ENCODE data around the gene UGT1A3. TPM values are rescaled to one million over a fixed set of nuclear protein-coding genes. Genes with fewer than 3 reads are reported as not detected.

The UGT1A3 gene
- total and polyA plus RNA-seq, 7 donors = 0.36 TPM; not detected in 6

- peak; percentile 44 for DNase-seq
Measured at GRCh38 chr2:233813236-233814055, 84.6 kb downstream of the UGT1A3 start.

GRCh38 chr2:233814056-233814835 is 85.4 kb downstream of the UGT1A3 start:
- Histone ChIP-seq H3K27me3 (no peaks in the 10 kb centered on the region), H3K36me3 (no peaks in the 10 kb centered on the region), H3K27ac (no peak overlapping the region), H3K4me3 (no peak overlapping the region), H3K4me1 (no peaks in the 10 kb centered on the region), H3K9me3 (peaks cover 0 to 1% (median 0%) of the 10 kb centered on the region in 4 donors)
- TF ChIP-seq POLR2A (IDR thresholded peaks at IDR 0.05) (no peak), CTCF (IDR thresholded peaks at IDR 0.05) (no peak), POLR2AphosphoS5 (IDR thresholded peaks at IDR 0.05) (no peak), EP300 (IDR thresholded peaks at IDR 0.05) (no peak)
- DNase-seq = peak; percentile 29
- 83 to 89% methylated on average over 2 of the region's 2 CpGs for WGBS, 2 donors
- intact Hi-C loops (cut with DNase I) = no loop called here

More at GRCh38 chr2:233813236-233814055, 84.6 kb downstream of the UGT1A3 start:
- H3K9me3 ChIP-seq = peaks cover 0 to 1% (median 0%) of the 10 kb centered on the region in 4 donors
- H3K4me3 ChIP-seq = no peak overlapping the region
- H3K36me3 ChIP-seq = no peaks in the 10 kb centered on the region
- 83 to 93% methylated on average over 3 of the region's 3 CpGs for WGBS, 2 donors
- no peak overlapping the region for H3K27ac ChIP-seq
- intact Hi-C loops (cut with DNase I) = no loop called here
- no peaks in the 10 kb centered on the region for H3K4me1 ChIP-seq
- TF ChIP-seq CTCF (IDR thresholded peaks at IDR 0.05) = no peak
- no peak for TF ChIP-seq EP300 (IDR thresholded peaks at IDR 0.05)
- TF ChIP-seq POLR2AphosphoS5 (IDR thresholded peaks at IDR 0.05) = no peak
- TF ChIP-seq POLR2A (IDR thresholded peaks at IDR 0.05) = no peak
- H3K27me3 ChIP-seq = peaks cover 0 to 5% (median 0%) of the 10 kb centered on the region in 3 donors

GRCh38 chr2:233815861-233816260 is 87.0 kb downstream of the UGT1A3 start:
- H3K4me3 ChIP-seq = no peak overlapping the region
- no peaks in the 10 kb centered on the region for H3K4me1 ChIP-seq
- H3K27ac ChIP-seq = no peak overlapping the region
- no peaks in the 10 kb centered on the region for H3K27me3 ChIP-seq
- H3K36me3 ChIP-seq = no peaks in the 10 kb centered on the region
- 93% methylated on average over 6 of the region's 6 CpGs for WGBS, 2 donors
- DNase-seq = no peak
- peaks cover 0 to 1% (median 0%) of the 10 kb centered on the region in 4 donors for H3K9me3 ChIP-seq
- intact Hi-C loops (cut with DNase I) = no loop called here
- TF ChIP-seq POLR2AphosphoS5 (IDR thresholded peaks at IDR 0.05) (no peak), POLR2A (IDR thresholded peaks at IDR 0.05) (no peak), EP300 (IDR thresholded peaks at IDR 0.05) (no peak), CTCF (IDR thresholded peaks at IDR 0.05) (no peak)

GRCh38 chr2:233816334-233816733 is 87.5 kb downstream of the UGT1A3 start:
- TF ChIP-seq POLR2A (IDR thresholded peaks at IDR 0.05) = no peak
- Histone ChIP-seq H3K4me3 (no peak overlapping the region), H3K9me3 (peaks cover 0 to 1% (median 0%) of the 10 kb centered on the region in 4 donors), H3K4me1 (no peaks in the 10 kb centered on the region), H3K27me3 (no peaks in the 10 kb centered on the region), H3K36me3 (no peaks in the 10 kb centered on the region), H3K27ac (no peak overlapping the region)
- DNase-seq = peak; percentile 30
- intact Hi-C loops (cut with DNase I) = no loop called here
- WGBS, 2 donors = 61 to 70% methylated on average over 2 of the region's 2 CpGs

- H3K4me1 ChIP-seq = no peaks in the 10 kb centered on the region
- peaks cover 0 to 1% (median 0%) of the 10 kb centered on the region in 4 donors for H3K9me3 ChIP-seq
- H3K36me3 ChIP-seq = no peaks in the 10 kb centered on the region
- WGBS, 2 donors = 82 to 87% methylated on average over 4 of the region's 4 CpGs
- H3K4me3 ChIP-seq = no peak overlapping the region
- intact Hi-C loops (cut with DNase I) = no loop called here
- no peak for TF ChIP-seq POLR2A (IDR thresholded peaks at IDR 0.05)
- no peak for TF ChIP-seq CTCF (IDR thresholded peaks at IDR 0.05)
- TF ChIP-seq EP300 (IDR thresholded peaks at IDR 0.05) = no peak
- DNase-seq = peak; percentile 32
- no peak overlapping the region for H3K27ac ChIP-seq
- H3K27me3 ChIP-seq = no peaks in the 10 kb centered on the region
Measured at GRCh38 chr2:233816771-233817170, 87.9 kb downstream of the UGT1A3 start.
